HepG2 (cell line): Measurements from ENCODE around the gene CEBPB. TPM values are rescaled to one million over a fixed set of nuclear protein-coding genes. Genes with fewer than 3 reads are reported as not detected.

ENCODE experiments used
- ATF3 ChIP-seq: sonication (generic); formaldehyde crosslinking; IDR thresholded peaks from 2 replicates; pipeline ENCODE4 v1.4.0; 2020; ENCODE audit warnings: missing genetic modification reagents
- DZIP1 ChIP-seq: sonication (generic); formaldehyde crosslinking; IDR thresholded peaks from 2 replicates; pipeline ENCODE4 v1.5.0; 2020; ENCODE audit warnings: mild to moderate bottlenecking, missing genetic modification reagents
- GABPA ChIP-seq, 2 experiments: IDR thresholded peaks; 2 replicates each; pipeline ENCODE4 v1.6.1; 2011 to 2016; ENCODE audit warnings: low read depth in 2 of 2, low read length in 1 of 2, missing biosample characterization in 1 of 2, missing genetic modification characterization in 1 of 2
- GATAD2A ChIP-seq: IDR thresholded peaks from 2 replicates; pipeline ENCODE4 v1.6.1; 2016
- KAT8 ChIP-seq: IDR thresholded peaks from 2 replicates; pipeline ENCODE4 v1.6.1; 2016; ENCODE audit warnings: missing genetic modification reagents, missing compliant biosample characterization
- KMT2A ChIP-seq: sonication (generic); formaldehyde crosslinking; IDR thresholded peaks from 2 replicates; pipeline ENCODE4 v1.4.0; 2020; ENCODE audit warnings: missing genetic modification reagents
- NCOA1 ChIP-seq: sonication (generic); formaldehyde crosslinking; IDR thresholded peaks from 2 replicates; pipeline ENCODE4 v1.9.0; 2021; ENCODE audit warnings: missing genetic modification reagents
- RXRA ChIP-seq: sonication (generic); formaldehyde crosslinking; IDR thresholded peaks from 2 replicates; pipeline ENCODE4 v1.5.1; 2020; ENCODE audit warnings: missing genetic modification reagents
- SALL1 ChIP-seq: sonication (generic); formaldehyde crosslinking; IDR thresholded peaks from 2 replicates; pipeline ENCODE4 v1.8.0; 2022; ENCODE audit warnings: mild to moderate bottlenecking, missing genetic modification reagents
- SIN3B ChIP-seq: fragments of 150-350 bp; IDR thresholded peaks from 2 replicates; pipeline ENCODE4 v1.6.1; 2014; ENCODE audit warnings: low read length
- SKI ChIP-seq: fragments of 450-650 bp; IDR thresholded peaks from one replicate; pipeline ENCODE4 v1.6.1; 2018; ENCODE audit warnings: mild to moderate bottlenecking; ENCODE audit not compliant: partially characterized antibody
- SRSF4 ChIP-seq: fragments of 200-400 bp; formaldehyde crosslinking; IDR thresholded peaks from one replicate; pipeline ENCODE4 v1.6.1; 2018; ENCODE audit warnings: mild to moderate bottlenecking, low read depth, low read length, moderate library complexity; ENCODE audit not compliant: poor library complexity, severe bottlenecking
- TEAD3 ChIP-seq: optimal IDR thresholded peaks from 2 replicates; pipeline ENCODE3; 2016; ENCODE audit warnings: borderline replicate concordance
- TMF1 ChIP-seq: sonication (generic); formaldehyde crosslinking; IDR thresholded peaks from 2 replicates; pipeline ENCODE4 v1.8.1; 2022; ENCODE audit warnings: low read depth, missing genetic modification reagents
- ZBTB26 ChIP-seq: IDR thresholded peaks from 2 replicates; pipeline ENCODE4 v1.6.1; 2016; ENCODE audit warnings: missing compliant biosample characterization, missing genetic modification reagents, borderline replicate concordance
- ZNF33B ChIP-seq: sonication (generic); formaldehyde crosslinking; IDR thresholded peaks from 2 replicates; pipeline ENCODE4 v1.5.1; 2020; ENCODE audit warnings: mild to moderate bottlenecking, missing genetic modification reagents
- ZNF740 ChIP-seq: sonication (generic); formaldehyde crosslinking; IDR thresholded peaks from 2 replicates; pipeline ENCODE4 v1.4.0; 2020; ENCODE audit warnings: missing genetic modification reagents
- polyA plus RNA-seq, 8 experiments: library from polyadenylated mRNA; depleted of rRNA in 3 of 8; stranded (reverse) in 7 of 8; unstranded in 1 of 8; fragments of >200 nt; fragmentation: Illumina TruSeq in 4 of 8; extraction: Trizol in 4 of 8; gene quantifications; 2 replicates each; pipeline versions ENCODE4 v1.2.1 to v1.2.3, GENCODE V29; 2011 to 2016; ENCODE audit warnings: low read depth in 4 of 8, missing spikeins in 1 of 8, mixed read lengths in 1 of 8; ENCODE audit not compliant: insufficient read depth in 1 of 8
- total RNA-seq, 5 experiments: library from RNA; depleted of rRNA; stranded (reverse); fragments of >200 nt; fragmentation: Illumina TruSeq; extraction: Trizol; gene quantifications; 2 replicates each; pipeline ENCODE4 v1.2.3, GENCODE V29; 2016; ENCODE audit warnings: low read depth in 1 of 5
- TF ChIP-seq, protein P1 (sequence below): sonication (generic); formaldehyde crosslinking; IDR thresholded peaks from 2 replicates; pipeline ENCODE4 v1.4.0; 2020; ENCODE audit warnings: missing genetic modification reagents, borderline replicate concordance
- TF ChIP-seq, protein P2 (sequence below): IDR thresholded peaks from 2 replicates; pipeline ENCODE4 v1.6.1; 2012; ENCODE audit warnings: low read depth, low read length, improper control_type of control experiment

Gene CEBPB
- total and polyA plus RNA-seq, 2 of the 13 experiments (the other 11 are each of a cell fraction or from before 2014, with no cell fraction given) = 18.5 to 28.2 TPM

- TF ChIP-seq ZBTB26 (CRISPR knock-in tag) (0 out of 2 replicates have a peak, but pooled peaks have one; percentile 38), KMT2A (CRISPR knock-in tag) (peak; percentile 60; the same call in 1 of the 2 replicates), SKI (no peak), ZNF33B (CRISPR knock-in tag) (peak; percentile 83; the same call in 1 of the 2 replicates), NCOA1 (0 out of 2 replicates have a peak, but pooled peaks have one; percentile 75), RXRA (0 out of 2 replicates have a peak, but pooled peaks have one; percentile 39), TEAD3 (CRISPR knock-in tag) (peak; percentile 87), GABPA (IDR thresholded peaks at IDR 0.05; ENCODE audit: low read depth, low read length) (no peak), GABPA (CRISPR knock-in tag; IDR thresholded peaks at IDR 0.05; ENCODE audit: low read depth) (no peak), DZIP1 (CRISPR knock-in tag) (no peak), SALL1 (CRISPR knock-in tag) (peak; percentile 49), KAT8 (CRISPR knock-in tag) (peak; percentile 38; the same call in 1 of the 2 replicates), SIN3B (no peak), SRSF4 (no peak), ZNF740 (no peak), TMF1 (CRISPR knock-in tag) (no peak), ATF3 (no peak), GATAD2A (peak; percentile 69; the same call in 1 of the 2 replicates)
- TF ChIP-seq, protein P1, sequence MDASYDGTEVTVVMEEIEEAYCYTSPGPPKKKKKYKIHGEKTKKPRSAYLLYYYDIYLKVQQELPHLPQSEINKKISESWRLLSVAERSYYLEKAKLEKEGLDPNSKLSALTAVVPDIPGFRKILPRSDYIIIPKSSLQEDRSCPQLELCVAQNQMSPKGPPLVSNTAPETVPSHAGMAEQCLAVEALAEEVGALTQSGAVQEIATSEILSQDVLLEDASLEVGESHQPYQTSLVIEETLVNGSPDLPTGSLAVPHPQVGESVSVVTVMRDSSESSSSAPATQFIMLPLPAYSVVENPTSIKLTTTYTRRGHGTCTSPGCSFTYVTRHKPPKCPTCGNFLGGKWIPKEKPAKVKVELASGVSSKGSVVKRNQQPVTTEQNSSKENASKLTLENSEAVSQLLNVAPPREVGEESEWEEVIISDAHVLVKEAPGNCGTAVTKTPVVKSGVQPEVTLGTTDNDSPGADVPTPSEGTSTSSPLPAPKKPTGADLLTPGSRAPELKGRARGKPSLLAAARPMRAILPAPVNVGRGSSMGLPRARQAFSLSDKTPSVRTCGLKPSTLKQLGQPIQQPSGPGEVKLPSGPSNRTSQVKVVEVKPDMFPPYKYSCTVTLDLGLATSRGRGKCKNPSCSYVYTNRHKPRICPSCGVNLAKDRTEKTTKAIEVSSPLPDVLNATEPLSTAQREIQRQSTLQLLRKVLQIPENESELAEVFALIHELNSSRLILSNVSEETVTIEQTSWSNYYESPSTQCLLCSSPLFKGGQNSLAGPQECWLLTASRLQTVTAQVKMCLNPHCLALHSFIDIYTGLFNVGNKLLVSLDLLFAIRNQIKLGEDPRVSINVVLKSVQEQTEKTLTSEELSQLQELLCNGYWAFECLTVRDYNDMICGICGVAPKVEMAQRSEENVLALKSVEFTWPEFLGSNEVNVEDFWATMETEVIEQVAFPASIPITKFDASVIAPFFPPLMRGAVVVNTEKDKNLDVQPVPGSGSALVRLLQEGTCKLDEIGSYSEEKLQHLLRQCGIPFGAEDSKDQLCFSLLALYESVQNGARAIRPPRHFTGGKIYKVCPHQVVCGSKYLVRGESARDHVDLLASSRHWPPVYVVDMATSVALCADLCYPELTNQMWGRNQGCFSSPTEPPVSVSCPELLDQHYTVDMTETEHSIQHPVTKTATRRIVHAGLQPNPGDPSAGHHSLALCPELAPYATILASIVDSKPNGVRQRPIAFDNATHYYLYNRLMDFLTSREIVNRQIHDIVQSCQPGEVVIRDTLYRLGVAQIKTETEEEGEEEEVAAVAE (CRISPR knock-in tag) = peak; percentile 75; the same call in 1 of the 2 replicates
- TF ChIP-seq, protein P2, sequence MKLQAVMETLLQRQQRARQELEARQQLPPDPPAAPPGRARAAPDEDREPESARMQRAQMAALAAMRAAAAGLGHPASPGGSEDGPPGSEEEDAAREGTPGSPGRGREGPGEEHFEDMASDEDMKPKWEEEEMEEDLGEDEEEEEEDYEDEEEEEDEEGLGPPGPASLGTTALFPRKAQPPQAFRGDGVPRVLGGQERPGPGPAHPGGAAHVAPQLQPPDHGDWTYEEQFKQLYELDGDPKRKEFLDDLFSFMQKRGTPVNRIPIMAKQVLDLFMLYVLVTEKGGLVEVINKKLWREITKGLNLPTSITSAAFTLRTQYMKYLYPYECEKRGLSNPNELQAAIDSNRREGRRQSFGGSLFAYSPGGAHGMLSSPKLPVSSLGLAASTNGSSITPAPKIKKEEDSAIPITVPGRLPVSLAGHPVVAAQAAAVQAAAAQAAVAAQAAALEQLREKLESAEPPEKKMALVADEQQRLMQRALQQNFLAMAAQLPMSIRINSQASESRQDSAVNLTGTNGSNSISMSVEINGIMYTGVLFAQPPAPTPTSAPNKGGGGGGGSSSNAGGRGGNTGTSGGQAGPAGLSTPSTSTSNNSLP = peak; percentile 69; the same call in 1 of the 2 replicates
Measured at GRCh38 chr20:50169329-50169823, 21.3 kb upstream of the CEBPB start (continued).
